EL (cell line): Measurements from ENCODE around the gene TMSB15C.

Source experiments
- DNase-seq: peaks from one replicate; pipeline ENCODE4 v3.0.0-alpha.2; 2016

Gene TMSB15C

GRCh38 chrX:104041003-104041402 is 35.0 kb downstream of the TMSB15C start:
- no peak for DNase-seq

GRCh38 chrX:104039689-104040505 is 36.1 kb downstream of the TMSB15C start, which contains the start of gene H2BW2:
TSS of gene H2BW2 (plus strand) at chrX:104039956. CDS start at chrX:104039995, 39 bp downstream.
- DNase-seq: no peak
